BJ (cell line): Measurements from ENCODE around the gene SHCBP1L. TPM values are rescaled to one million over a fixed set of nuclear protein-coding genes. Genes with fewer than 3 reads are reported as not detected.

Source experiments
- CTCF ChIA-PET: fragments of 350-600 bp; formaldehyde crosslinking; extraction: SDS; loops from one replicate; lab custom pipeline; 2021; ENCODE audit warnings: antibody characterized with exemption, inconsistent platforms; lab: Yijun Ruan, JAX
- POLR2A ChIA-PET: fragments of 300-600 bp; sonication (Branson Sonifier 250); formaldehyde crosslinking; extraction: SDS; loops from one replicate; lab custom pipeline; 2021; ENCODE audit warnings: antibody characterized with exemption; lab: Charles Lee
- DNase-seq: peaks from one replicate; pipeline ENCODE4 v3.0.0-alpha.2; 2011; ENCODE audit warnings: low read depth
- H3K27me3 ChIP-seq: 2 replicates; pipeline ENCODE4 v1.6.0; 2011; ENCODE audit warnings: low read length; ENCODE audit not compliant: control insufficient read depth, insufficient read depth
- H3K36me3 ChIP-seq: 2 replicates; pipeline ENCODE4 v1.5.1; 2011; ENCODE audit warnings: low read length; ENCODE audit not compliant: control insufficient read depth, insufficient read depth
- H3K4me3 ChIP-seq: 2 replicates; pipeline ENCODE4 v1.5.1; 2011; ENCODE audit warnings: low read depth, mild to moderate bottlenecking, control low read depth, low read length
- CTCF ChIP-seq: IDR thresholded peaks from 2 replicates; pipeline ENCODE4 v1.5.1; 2011; ENCODE audit warnings: low read depth, mild to moderate bottlenecking, control low read depth, inconsistent platforms, low read length, moderate library complexity; ENCODE audit not compliant: insufficient read depth
- polyA plus RNA-seq: library from polyadenylated mRNA; depleted of rRNA; stranded (reverse); fragments of >200 nt; gene quantifications from 2 replicates; pipeline ENCODE4 v1.2.3, GENCODE V29; 2011

Gene SHCBP1L
- polyA plus RNA-seq, 1 experiment: not detected

- POLR2A ChIA-PET: no interaction called here
- Histone ChIP-seq H3K4me3 (no peak overlapping the region), H3K36me3 (peaks cover 21% of the 10 kb centered on the region), H3K27me3 (no peaks in the 10 kb centered on the region)
- no peak for DNase-seq
- TF ChIP-seq CTCF: no peak
- CTCF ChIA-PET: no interaction called here
These were observed 85.1 kb downstream of the SHCBP1L start for GRCh38 chr1:182867861-182868260.

GRCh38 chr1:182863940-182864339, 89.0 kb downstream of the SHCBP1L start:
- ChIA-PET CTCF (no interaction called here), POLR2A (no interaction called here)
- H3K27me3 ChIP-seq: no peaks in the 10 kb centered on the region
- H3K36me3 ChIP-seq: peaks cover 22% of the 10 kb centered on the region
- no peak for TF ChIP-seq CTCF
- no peak for DNase-seq
- H3K4me3 ChIP-seq: no peak overlapping the region

- TF ChIP-seq CTCF: no peak
- DNase-seq: no peak
- CTCF ChIA-PET: no interaction called here
- H3K4me3 ChIP-seq: no peak overlapping the region
- no peaks in the 10 kb centered on the region for H3K27me3 ChIP-seq
- POLR2A ChIA-PET: no interaction called here
- H3K36me3 ChIP-seq: peaks cover 28% of the 10 kb centered on the region
These were observed 90.1 kb downstream of the SHCBP1L start for GRCh38 chr1:182862827-182863226.

GRCh38 chr1:182861994-182862393, 91.0 kb downstream of the SHCBP1L start:
- no peak for TF ChIP-seq CTCF
- ChIA-PET POLR2A (no interaction called here), CTCF (no interaction called here)
- H3K27me3 ChIP-seq: no peaks in the 10 kb centered on the region
- no peak overlapping the region for H3K4me3 ChIP-seq
- peaks cover 26% of the 10 kb centered on the region for H3K36me3 ChIP-seq
- DNase-seq: no peak

- no peak overlapping the region for H3K4me3 ChIP-seq
- ChIA-PET CTCF (interaction anchor here (1.0 kb wide), 1 partner anchor 29 kb away, joined by 3 read pairs; no protein-coding TSS in a partner anchor), POLR2A (no interaction called here)
- peaks cover 22% of the 10 kb centered on the region for H3K36me3 ChIP-seq
- no peaks in the 10 kb centered on the region for H3K27me3 ChIP-seq
- no peak for DNase-seq
- TF ChIP-seq CTCF: no peak
These were observed 92.3 kb downstream of the SHCBP1L start for GRCh38 chr1:182860658-182861057.
